Stimulated activated CD8-positive, alpha-beta memory T cell treated with anti-CD3 and anti-CD28 coated beads, Interleukin-4, amount 100 ng/mL, for 48 hours (primary cell): ENCODE results near the gene PRRT1B.

Experiments
- DNase-seq: peaks from one replicate; pipeline ENCODE4 v3.0.0-alpha.2; 2020

The PRRT1B gene

GRCh38 chr9:131601683-131602181 lies 56.4 kb downstream of the PRRT1B start:
- no peak for DNase-seq

- no peak for DNase-seq
Observed at GRCh38 chr9:131603199-131603598, 57.9 kb downstream of the PRRT1B start.

GRCh38 chr9:131603711-131604439 lies 58.6 kb downstream of the PRRT1B start:
- DNase-seq, result no peak

GRCh38 chr9:131605770-131606590 lies 60.7 kb downstream of the PRRT1B start:
- no peak for DNase-seq

GRCh38 chr9:131606896-131607567 lies 61.7 kb downstream of the PRRT1B start:
- no peak for DNase-seq

GRCh38 chr9:131607591-131607990 lies 62.3 kb downstream of the PRRT1B start:
- no peak for DNase-seq

GRCh38 chr9:131608493-131609037 lies 63.2 kb downstream of the PRRT1B start:
- no peak for DNase-seq
